MM.1S (cell line): ENCODE measurements around the gene SGCD.

Experiments used
- EZH2 ChIP-seq: fragments of 300-600 bp; sonication (generic); optimal IDR thresholded peaks from 2 replicates; pipeline ENCODE3; 2017; ENCODE audit warnings: low read depth, mild to moderate bottlenecking, antibody characterized with exemption, low read length, mixed read lengths
- TF ChIP-seq, protein P1 (sequence below): fragments of 300-600 bp; sonication (generic); IDR thresholded peaks from 2 replicates; pipeline ENCODE4 v1.5.1; 2016; ENCODE audit warnings: antibody characterized with exemption, low read length, mixed read lengths

DNA sequence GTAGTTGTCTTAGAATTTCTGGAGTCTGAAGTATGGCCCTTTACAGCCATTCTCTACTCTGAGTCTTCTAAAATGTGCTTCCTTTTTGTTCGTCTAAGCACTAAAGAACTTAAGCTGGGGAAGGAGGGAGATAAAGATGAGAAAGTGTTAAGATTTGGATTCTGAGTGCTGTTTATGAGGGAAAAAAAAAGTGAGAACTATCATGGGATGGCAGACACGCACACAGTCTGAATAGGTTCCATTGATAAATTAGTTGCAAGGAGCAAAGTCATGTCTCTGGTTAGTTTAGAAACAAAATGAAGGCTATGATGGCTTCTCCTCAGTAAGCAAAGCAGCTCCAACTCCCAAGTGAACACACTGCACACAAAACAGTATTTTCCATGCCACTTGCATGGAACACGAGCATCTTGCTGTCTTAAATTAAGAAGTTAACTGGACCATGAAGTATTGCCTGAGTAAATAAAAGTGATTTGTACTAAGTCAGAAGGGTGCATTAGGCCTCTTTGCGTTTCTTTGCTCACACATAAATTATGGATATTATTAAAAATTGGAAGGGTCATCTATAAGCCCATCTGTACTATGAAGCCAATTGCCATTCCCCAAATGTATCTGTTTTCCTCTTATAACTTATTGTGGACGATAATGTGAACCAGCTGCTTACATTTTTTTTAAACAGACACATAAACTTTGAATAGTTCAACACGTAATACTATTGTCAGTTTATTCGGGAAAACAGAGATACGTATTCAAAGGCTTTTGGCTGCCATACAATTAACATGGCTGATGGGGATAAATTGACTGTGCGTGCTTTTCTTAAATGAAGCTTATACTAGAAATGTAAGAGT lies 199.3 kb downstream of the SGCD start:
- TF ChIP-seq, protein P1, sequence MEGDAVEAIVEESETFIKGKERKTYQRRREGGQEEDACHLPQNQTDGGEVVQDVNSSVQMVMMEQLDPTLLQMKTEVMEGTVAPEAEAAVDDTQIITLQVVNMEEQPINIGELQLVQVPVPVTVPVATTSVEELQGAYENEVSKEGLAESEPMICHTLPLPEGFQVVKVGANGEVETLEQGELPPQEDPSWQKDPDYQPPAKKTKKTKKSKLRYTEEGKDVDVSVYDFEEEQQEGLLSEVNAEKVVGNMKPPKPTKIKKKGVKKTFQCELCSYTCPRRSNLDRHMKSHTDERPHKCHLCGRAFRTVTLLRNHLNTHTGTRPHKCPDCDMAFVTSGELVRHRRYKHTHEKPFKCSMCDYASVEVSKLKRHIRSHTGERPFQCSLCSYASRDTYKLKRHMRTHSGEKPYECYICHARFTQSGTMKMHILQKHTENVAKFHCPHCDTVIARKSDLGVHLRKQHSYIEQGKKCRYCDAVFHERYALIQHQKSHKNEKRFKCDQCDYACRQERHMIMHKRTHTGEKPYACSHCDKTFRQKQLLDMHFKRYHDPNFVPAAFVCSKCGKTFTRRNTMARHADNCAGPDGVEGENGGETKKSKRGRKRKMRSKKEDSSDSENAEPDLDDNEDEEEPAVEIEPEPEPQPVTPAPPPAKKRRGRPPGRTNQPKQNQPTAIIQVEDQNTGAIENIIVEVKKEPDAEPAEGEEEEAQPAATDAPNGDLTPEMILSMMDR, result no peak
- TF ChIP-seq EZH2, result no peak
